Subcutaneous abdominal adipose tissue (tissue), 5 donors: ENCODE measurements around the gene TMTC2.

ENCODE experiments used
- H3K27ac ChIP-seq: one replicate; pipeline ENCODE4 v1.7.0; 2013; ENCODE audit warnings: low read depth, mild to moderate bottlenecking, inconsistent platforms, low read length, moderate library complexity
- H3K27me3 ChIP-seq, 5 donors: one replicate each; pipeline ENCODE4 v1.7.0; 2013; ENCODE audit warnings: low read length in 5 of 5, inconsistent platforms in 1 of 5; ENCODE audit not compliant: control insufficient read depth in 5 of 5, insufficient read depth in 4 of 5
- H3K36me3 ChIP-seq, 5 donors: one replicate each; pipeline ENCODE4 v1.7.0; 2013; ENCODE audit warnings: low read length in 5 of 5; ENCODE audit not compliant: control insufficient read depth in 5 of 5, insufficient read depth in 5 of 5
- H3K4me1 ChIP-seq, 5 donors: one replicate each; pipeline ENCODE4 v1.7.0; 2013; ENCODE audit warnings: low read length in 5 of 5, mild to moderate bottlenecking in 3 of 5, moderate library complexity in 1 of 5; ENCODE audit not compliant: control insufficient read depth in 5 of 5, insufficient read depth in 5 of 5
- H3K4me3 ChIP-seq, 5 donors: one replicate each; pipeline ENCODE4 v1.7.0; 2013; ENCODE audit warnings: low read length in 5 of 5, low read depth in 1 of 5
- H3K9ac ChIP-seq, 5 donors: one replicate each; pipeline ENCODE4 v1.7.0; 2013; ENCODE audit warnings: low read length in 5 of 5, mild to moderate bottlenecking in 4 of 5, moderate library complexity in 3 of 5
- H3K9me3 ChIP-seq, 5 donors: one replicate each; pipeline ENCODE4 v1.7.0; 2013; ENCODE audit warnings: low read length in 5 of 5; ENCODE audit not compliant: control insufficient read depth in 5 of 5
- donor health status: healthy.
- donor health status: healthy.
- donor health status: healthy.
- donor health status: healthy.
- donor health status: healthy.

The TMTC2 gene

DNA sequence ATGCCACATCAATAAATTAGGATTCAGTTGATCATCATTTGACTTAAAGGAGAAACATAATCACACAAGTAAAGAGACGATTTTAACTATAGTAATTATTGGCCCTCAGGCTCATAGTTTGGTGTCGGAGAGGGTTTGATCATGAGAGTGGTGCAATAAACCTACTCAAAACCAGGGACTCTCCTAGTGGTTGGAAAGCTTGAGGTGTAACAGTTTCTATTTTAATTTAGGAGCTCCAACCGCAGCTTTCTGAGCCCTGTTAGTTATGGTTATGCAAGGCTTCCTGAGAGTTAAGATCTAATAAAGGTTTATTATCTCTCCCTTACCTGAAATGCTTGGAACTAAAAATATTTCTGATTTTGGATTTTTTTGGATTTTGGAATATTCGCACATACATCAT, 36.4 kb downstream of the TMTC2 start:
- Histone ChIP-seq H3K27me3 (no peaks in the 10 kb centered on the region), H3K4me3 (no peak overlapping the region), H3K27ac (no peak overlapping the region), H3K9ac (no peak overlapping the region), H3K4me1 (peaks cover 0 to 4% (median 0%) of the 10 kb centered on the region in 5 donors), H3K9me3 (no peaks in the 10 kb centered on the region), H3K36me3 (no peaks in the 10 kb centered on the region)

DNA sequence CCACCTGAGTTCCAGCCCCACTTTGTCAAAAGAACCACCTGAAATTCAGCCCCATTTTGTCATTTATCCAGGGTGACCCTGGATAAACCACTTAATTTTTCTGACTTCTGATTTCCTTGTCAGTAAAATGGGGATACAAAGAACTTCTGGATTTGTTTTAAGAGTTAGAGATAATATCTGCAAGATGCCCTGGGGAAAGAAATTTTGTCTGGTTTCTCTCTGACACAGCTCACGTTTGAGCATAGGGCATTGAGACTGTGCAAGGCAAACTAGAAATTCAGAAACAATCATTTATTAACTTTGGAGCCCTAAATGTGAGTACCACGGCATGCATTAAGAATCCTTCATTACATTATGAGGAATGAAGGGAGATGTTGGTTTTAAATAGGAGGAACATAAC, 37.2 kb downstream of the TMTC2 start:
- H3K9ac ChIP-seq = no peak overlapping the region
- no peaks in the 10 kb centered on the region for H3K9me3 ChIP-seq
- H3K27me3 ChIP-seq = no peaks in the 10 kb centered on the region
- peaks cover 0 to 4% (median 0%) of the 10 kb centered on the region in 5 donors for H3K4me1 ChIP-seq
- H3K27ac ChIP-seq = no peak overlapping the region
- no peaks in the 10 kb centered on the region for H3K36me3 ChIP-seq
- no peak overlapping the region for H3K4me3 ChIP-seq

- Histone ChIP-seq H3K9ac (no peak overlapping the region), H3K36me3 (no peaks in the 10 kb centered on the region), H3K27ac (no peak overlapping the region), H3K4me3 (no peak overlapping the region), H3K27me3 (no peaks in the 10 kb centered on the region), H3K4me1 (no peaks in the 10 kb centered on the region), H3K9me3 (no peaks in the 10 kb centered on the region)
These were observed 39.0 kb downstream of the TMTC2 start for GRCh38 chr12:82725741-82726140.

DNA sequence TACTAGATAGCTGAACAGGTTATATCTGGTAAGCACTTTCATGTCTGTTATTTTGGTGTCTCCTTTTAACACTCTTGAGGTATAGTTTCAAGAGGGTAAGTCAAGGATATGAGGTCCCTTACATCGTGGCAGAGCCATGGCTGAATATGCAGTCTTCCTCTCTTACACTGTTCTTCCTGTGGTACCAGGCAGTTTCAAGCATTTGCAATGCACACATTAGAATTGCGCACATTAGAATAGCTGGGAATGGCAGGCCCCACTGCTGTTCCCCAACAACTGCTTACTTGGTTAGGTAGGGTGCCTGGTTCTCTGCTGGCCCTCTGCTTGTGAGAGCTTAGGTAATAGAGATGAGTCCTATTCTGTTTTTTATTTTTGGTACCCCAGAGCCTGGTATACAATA, 41.2 kb downstream of the TMTC2 start:
- Histone ChIP-seq H3K9ac (no peak overlapping the region), H3K27ac (no peak overlapping the region), H3K36me3 (no peaks in the 10 kb centered on the region), H3K4me3 (no peak overlapping the region), H3K4me1 (peaks cover 0 to 1% (median 0%) of the 10 kb centered on the region in 5 donors), H3K9me3 (no peaks in the 10 kb centered on the region), H3K27me3 (no peaks in the 10 kb centered on the region)

- H3K27ac ChIP-seq = no peak overlapping the region
- no peaks in the 10 kb centered on the region for H3K27me3 ChIP-seq
- no peaks in the 10 kb centered on the region for H3K9me3 ChIP-seq
- no peak overlapping the region for H3K9ac ChIP-seq
- no peaks in the 10 kb centered on the region for H3K36me3 ChIP-seq
- H3K4me1 ChIP-seq = peaks cover 0 to 8% (median 0%) of the 10 kb centered on the region in 5 donors
- no peak overlapping the region for H3K4me3 ChIP-seq
These were observed 42.0 kb downstream of the TMTC2 start for GRCh38 chr12:82728710-82729109.

DNA sequence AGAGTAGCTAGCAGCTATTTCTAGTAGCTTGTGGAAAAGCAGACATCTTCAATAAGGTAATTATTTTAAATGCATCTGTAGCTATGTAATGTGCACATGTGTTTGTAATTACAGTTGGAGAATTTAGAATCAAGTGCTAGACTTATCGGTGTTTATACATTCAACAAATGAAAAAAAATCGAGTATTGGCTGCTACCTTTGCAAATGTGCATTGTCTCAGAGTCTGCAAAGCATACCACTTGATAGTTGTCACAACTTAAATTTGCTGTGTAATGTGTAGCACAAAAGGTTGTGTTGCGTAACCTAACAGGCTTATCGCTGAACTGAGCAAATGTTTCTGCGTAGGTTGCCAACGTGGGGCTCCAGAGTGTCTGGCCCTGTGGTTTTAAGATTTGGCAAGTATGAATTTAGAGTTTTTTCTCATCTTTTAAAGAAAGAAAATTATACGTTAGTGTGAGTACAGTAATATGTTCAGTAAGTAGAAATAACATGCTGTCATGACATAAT, 44.3 kb downstream of the TMTC2 start:
- Histone ChIP-seq H3K27me3 (no peaks in the 10 kb centered on the region), H3K36me3 (no peaks in the 10 kb centered on the region), H3K4me3 (no peak overlapping the region), H3K27ac (no peak overlapping the region), H3K9me3 (no peaks in the 10 kb centered on the region), H3K4me1 (peaks cover 0 to 8% (median 0%) of the 10 kb centered on the region in 5 donors), H3K9ac (no peak overlapping the region)

- H3K36me3 ChIP-seq = no peaks in the 10 kb centered on the region
- no peaks in the 10 kb centered on the region for H3K27me3 ChIP-seq
- no peak overlapping the region for H3K27ac ChIP-seq
- H3K9me3 ChIP-seq = no peaks in the 10 kb centered on the region
- H3K4me3 ChIP-seq = no peak overlapping the region
- no peaks in the 10 kb centered on the region for H3K4me1 ChIP-seq
- no peak overlapping the region for H3K9ac ChIP-seq
These were observed 53.7 kb downstream of the TMTC2 start for GRCh38 chr12:82740129-82741000.

- H3K4me1 ChIP-seq = peaks cover 0 to 7% (median 0%) of the 10 kb centered on the region in 5 donors
- no peaks in the 10 kb centered on the region for H3K9me3 ChIP-seq
- H3K4me3 ChIP-seq = no peak overlapping the region
- no peaks in the 10 kb centered on the region for H3K27me3 ChIP-seq
- H3K27ac ChIP-seq = no peak overlapping the region
- no peaks in the 10 kb centered on the region for H3K36me3 ChIP-seq
- H3K9ac ChIP-seq = no peak overlapping the region
These were observed 58.5 kb downstream of the TMTC2 start for GRCh38 chr12:82745063-82745674.

GRCh38 chr12:82745807-82746206, 59.1 kb downstream of the TMTC2 start:
- H3K4me3 ChIP-seq = no peak overlapping the region
- H3K9ac ChIP-seq = no peak overlapping the region
- no peaks in the 10 kb centered on the region for H3K9me3 ChIP-seq
- no peaks in the 10 kb centered on the region for H3K27me3 ChIP-seq
- peaks cover 0 to 7% (median 0%) of the 10 kb centered on the region in 5 donors for H3K4me1 ChIP-seq
- no peaks in the 10 kb centered on the region for H3K36me3 ChIP-seq
- no peak overlapping the region for H3K27ac ChIP-seq

DNA sequence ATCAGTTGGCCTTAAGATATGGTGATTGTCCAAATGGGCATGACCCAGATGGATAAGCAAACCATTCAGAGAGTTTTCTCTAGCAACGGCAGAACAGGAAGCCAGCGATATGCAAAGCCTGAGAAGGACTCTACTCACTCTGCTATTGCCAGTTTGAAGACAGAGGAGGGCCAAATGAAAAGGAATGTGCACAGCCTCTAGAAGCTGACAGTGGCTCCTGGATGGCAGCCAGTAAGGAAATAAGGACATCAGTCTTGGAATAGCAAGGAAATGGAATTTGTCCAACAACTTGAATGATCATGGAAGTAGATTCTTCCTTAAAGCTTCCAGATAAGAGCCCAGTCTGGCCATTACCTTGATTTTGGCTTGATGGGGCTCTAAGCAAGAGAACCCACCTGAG, 60.0 kb downstream of the TMTC2 start:
- Histone ChIP-seq H3K27me3 (no peaks in the 10 kb centered on the region), H3K9me3 (no peaks in the 10 kb centered on the region), H3K9ac (no peak overlapping the region), H3K36me3 (no peaks in the 10 kb centered on the region), H3K27ac (no peak overlapping the region), H3K4me1 (peaks cover 0 to 7% (median 0%) of the 10 kb centered on the region in 5 donors), H3K4me3 (no peak overlapping the region)
